GM12872 (cell line): ENCODE measurements around the gene TMEM234.

Source experiments
- CTCF ChIP-seq: IDR thresholded peaks from 3 replicates; pipeline ENCODE4 v1.5.1; 2011; ENCODE audit warnings: low read depth, mild to moderate bottlenecking, low read length, moderate library complexity; ENCODE audit not compliant: insufficient read depth

Gene TMEM234

GRCh38 chr1:32186077-32186476 lies 36.1 kb downstream of the TMEM234 start:
- TF ChIP-seq CTCF = no peak

- no peak for TF ChIP-seq CTCF
These were observed 37.5 kb downstream of the TMEM234 start for GRCh38 chr1:32184650-32185049.

- no peak for TF ChIP-seq CTCF
These were observed 40.1 kb downstream of the TMEM234 start for GRCh38 chr1:32182060-32182459.

GRCh38 chr1:32181563-32181962 lies 40.6 kb downstream of the TMEM234 start:
- TF ChIP-seq CTCF = no peak

GRCh38 chr1:32181065-32181464 lies 41.1 kb downstream of the TMEM234 start:
- no peak for TF ChIP-seq CTCF

- TF ChIP-seq CTCF = no peak
These were observed 41.7 kb downstream of the TMEM234 start for GRCh38 chr1:32180186-32181060.

- 0 out of 3 replicates have a peak, but pooled peaks have one; percentile 8 for TF ChIP-seq CTCF
These were observed 42.5 kb downstream of the TMEM234 start, which contains the start of gene TXLNA for GRCh38 chr1:32179443-32180185. TSS of gene TXLNA (plus strand) at chr1:32179675. CDS start at chr1:32180346, 671 bp downstream.
